T-helper 9 cell (primary cell): ENCODE data around the gene METTL25B.

Experiments used
- DNase-seq: peaks from one replicate; pipeline ENCODE4 v3.0.0-alpha.2; 2020

METTL25B gene

GRCh38 chr1:156773607-156774006 lies 45.3 kb downstream of the METTL25B start:
- no peak for DNase-seq

- no peak for DNase-seq
Observed at GRCh38 chr1:156775799-156776198, 47.5 kb downstream of the METTL25B start.

- DNase-seq: no peak
Observed at GRCh38 chr1:156776942-156777341, 48.7 kb downstream of the METTL25B start.

GRCh38 chr1:156777573-156777972 lies 49.3 kb downstream of the METTL25B start:
- no peak for DNase-seq

- DNase-seq: no peak
Observed at GRCh38 chr1:156781585-156782186, 53.4 kb downstream of the METTL25B start.

- no peak for DNase-seq
Observed at GRCh38 chr1:156785458-156785857, 57.2 kb downstream of the METTL25B start.
